ENCODE measurements around the gene S100PBP.

Gene S100PBP

DNA sequence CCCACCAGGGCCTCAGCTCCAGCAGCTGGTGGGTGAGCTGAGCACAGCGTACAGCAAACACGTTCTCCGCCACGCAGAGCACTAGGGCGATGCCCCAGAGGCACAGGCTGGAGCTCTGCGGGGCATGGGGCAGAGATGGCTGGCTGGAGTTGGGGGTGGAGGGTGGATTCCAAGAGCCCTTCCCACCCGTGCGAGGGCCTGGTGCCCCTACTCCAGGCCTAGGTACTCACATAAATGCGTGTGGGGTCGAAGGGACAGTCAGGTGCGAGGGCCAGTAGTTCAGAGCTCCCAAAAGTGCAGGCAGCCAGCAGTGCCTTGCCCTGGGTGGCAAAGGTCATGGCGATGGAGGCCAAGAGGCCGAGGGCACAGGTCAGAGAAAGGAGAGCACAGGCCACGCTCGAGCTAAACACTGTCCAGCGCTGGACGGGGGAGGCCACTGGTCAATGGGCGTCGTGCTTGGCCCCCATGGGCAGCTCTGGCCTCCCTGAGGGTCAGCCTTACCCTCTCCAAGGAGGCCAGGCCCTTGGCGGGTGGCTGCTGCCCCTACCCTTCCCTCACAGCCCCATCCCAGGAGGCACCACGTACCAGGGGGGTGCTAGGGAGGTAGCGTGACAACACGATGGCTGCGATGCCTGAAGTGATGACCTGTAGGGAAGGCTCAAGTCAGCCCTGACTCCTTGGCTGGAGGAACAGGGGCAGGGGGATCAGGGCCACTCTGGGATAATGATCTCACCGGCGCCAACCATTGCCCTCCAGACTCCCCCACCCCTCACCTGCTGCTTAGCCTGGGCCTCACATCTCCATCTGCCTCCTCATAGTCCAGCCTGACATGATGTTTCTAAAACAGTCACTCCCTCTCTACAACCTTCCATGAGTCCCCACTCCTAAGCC lies 78.1 kb downstream of the S100PBP start:
- no peaks in the 10 kb centered on the region for H3K4me1 ChIP-seq (ENCODE audit: insufficient read depth, low read length, poor library complexity, severe bottlenecking)
- H3K9me3 ChIP-seq (ENCODE audit: insufficient read depth, low read depth, low read length): no peaks in the 10 kb centered on the region
- H3K4me2 ChIP-seq (ENCODE audit: low read depth, low read length, poor library complexity, severe bottlenecking): no peak overlapping the region
- TF ChIP-seq, protein P1, sequence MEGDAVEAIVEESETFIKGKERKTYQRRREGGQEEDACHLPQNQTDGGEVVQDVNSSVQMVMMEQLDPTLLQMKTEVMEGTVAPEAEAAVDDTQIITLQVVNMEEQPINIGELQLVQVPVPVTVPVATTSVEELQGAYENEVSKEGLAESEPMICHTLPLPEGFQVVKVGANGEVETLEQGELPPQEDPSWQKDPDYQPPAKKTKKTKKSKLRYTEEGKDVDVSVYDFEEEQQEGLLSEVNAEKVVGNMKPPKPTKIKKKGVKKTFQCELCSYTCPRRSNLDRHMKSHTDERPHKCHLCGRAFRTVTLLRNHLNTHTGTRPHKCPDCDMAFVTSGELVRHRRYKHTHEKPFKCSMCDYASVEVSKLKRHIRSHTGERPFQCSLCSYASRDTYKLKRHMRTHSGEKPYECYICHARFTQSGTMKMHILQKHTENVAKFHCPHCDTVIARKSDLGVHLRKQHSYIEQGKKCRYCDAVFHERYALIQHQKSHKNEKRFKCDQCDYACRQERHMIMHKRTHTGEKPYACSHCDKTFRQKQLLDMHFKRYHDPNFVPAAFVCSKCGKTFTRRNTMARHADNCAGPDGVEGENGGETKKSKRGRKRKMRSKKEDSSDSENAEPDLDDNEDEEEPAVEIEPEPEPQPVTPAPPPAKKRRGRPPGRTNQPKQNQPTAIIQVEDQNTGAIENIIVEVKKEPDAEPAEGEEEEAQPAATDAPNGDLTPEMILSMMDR (conservative IDR thresholded peaks at IDR 0.05; ENCODE audit: low read length): no peak
- no peak for TF ChIP-seq EZH2phosphoT487 (IDR thresholded peaks at IDR 0.05; ENCODE audit: borderline replicate concordance)
- no peaks in the 10 kb centered on the region for H4K20me1 ChIP-seq (ENCODE audit: insufficient read depth, low read length, poor library complexity, severe bottlenecking)
- H3K4me3 ChIP-seq (ENCODE audit: low read length, poor library complexity, severe bottlenecking): no peak overlapping the region
- H2AFZ ChIP-seq (ENCODE audit: low read length): no peak overlapping the region
- no peaks in the 10 kb centered on the region for H3K36me3 ChIP-seq (ENCODE audit: insufficient read depth, low read length)
- no peaks in the 10 kb centered on the region for H3K79me2 ChIP-seq (ENCODE audit: insufficient read depth, low read length)
- H3F3A ChIP-seq (ENCODE audit: low read depth): no peaks in the 10 kb centered on the region
- H3K27me3 ChIP-seq (ENCODE audit: insufficient read depth, low read length, poor library complexity, severe bottlenecking): peaks cover 12% of the 10 kb centered on the region
- no peaks in the 10 kb centered on the region for H3K9me2 ChIP-seq (replicated peaks; ENCODE audit: low read depth, low read length)
- no peak overlapping the region for H3K9ac ChIP-seq (ENCODE audit: low read depth, low read length, poor library complexity, severe bottlenecking)

- no peak overlapping the region for H3K4me3 ChIP-seq (ENCODE audit: low read length, poor library complexity, severe bottlenecking)
- H3K27me3 ChIP-seq (ENCODE audit: insufficient read depth, low read length, poor library complexity, severe bottlenecking): peaks cover 18% of the 10 kb centered on the region
- H3F3A ChIP-seq (ENCODE audit: low read depth): no peaks in the 10 kb centered on the region
- H3K9me2 ChIP-seq (replicated peaks; ENCODE audit: low read depth, low read length): no peaks in the 10 kb centered on the region
- no peak overlapping the region for H3K4me2 ChIP-seq (ENCODE audit: low read depth, low read length, poor library complexity, severe bottlenecking)
- H2AFZ ChIP-seq (ENCODE audit: low read length): no peak overlapping the region
- H3K79me2 ChIP-seq (ENCODE audit: insufficient read depth, low read length): no peaks in the 10 kb centered on the region
- H3K9ac ChIP-seq (ENCODE audit: low read depth, low read length, poor library complexity, severe bottlenecking): no peak overlapping the region
- no peaks in the 10 kb centered on the region for H3K36me3 ChIP-seq (ENCODE audit: insufficient read depth, low read length)
- H4K20me1 ChIP-seq (ENCODE audit: insufficient read depth, low read length, poor library complexity, severe bottlenecking): no peaks in the 10 kb centered on the region
- no peak for TF ChIP-seq EZH2phosphoT487 (IDR thresholded peaks at IDR 0.05; ENCODE audit: borderline replicate concordance)
- TF ChIP-seq, protein P1 (conservative IDR thresholded peaks at IDR 0.05; ENCODE audit: low read length): no peak
- H3K4me1 ChIP-seq (ENCODE audit: insufficient read depth, low read length, poor library complexity, severe bottlenecking): no peaks in the 10 kb centered on the region
- no peaks in the 10 kb centered on the region for H3K9me3 ChIP-seq (ENCODE audit: insufficient read depth, low read depth, low read length)
Measured at GRCh38 chr1:32896451-32896850, 79.0 kb downstream of the S100PBP start.

DNA sequence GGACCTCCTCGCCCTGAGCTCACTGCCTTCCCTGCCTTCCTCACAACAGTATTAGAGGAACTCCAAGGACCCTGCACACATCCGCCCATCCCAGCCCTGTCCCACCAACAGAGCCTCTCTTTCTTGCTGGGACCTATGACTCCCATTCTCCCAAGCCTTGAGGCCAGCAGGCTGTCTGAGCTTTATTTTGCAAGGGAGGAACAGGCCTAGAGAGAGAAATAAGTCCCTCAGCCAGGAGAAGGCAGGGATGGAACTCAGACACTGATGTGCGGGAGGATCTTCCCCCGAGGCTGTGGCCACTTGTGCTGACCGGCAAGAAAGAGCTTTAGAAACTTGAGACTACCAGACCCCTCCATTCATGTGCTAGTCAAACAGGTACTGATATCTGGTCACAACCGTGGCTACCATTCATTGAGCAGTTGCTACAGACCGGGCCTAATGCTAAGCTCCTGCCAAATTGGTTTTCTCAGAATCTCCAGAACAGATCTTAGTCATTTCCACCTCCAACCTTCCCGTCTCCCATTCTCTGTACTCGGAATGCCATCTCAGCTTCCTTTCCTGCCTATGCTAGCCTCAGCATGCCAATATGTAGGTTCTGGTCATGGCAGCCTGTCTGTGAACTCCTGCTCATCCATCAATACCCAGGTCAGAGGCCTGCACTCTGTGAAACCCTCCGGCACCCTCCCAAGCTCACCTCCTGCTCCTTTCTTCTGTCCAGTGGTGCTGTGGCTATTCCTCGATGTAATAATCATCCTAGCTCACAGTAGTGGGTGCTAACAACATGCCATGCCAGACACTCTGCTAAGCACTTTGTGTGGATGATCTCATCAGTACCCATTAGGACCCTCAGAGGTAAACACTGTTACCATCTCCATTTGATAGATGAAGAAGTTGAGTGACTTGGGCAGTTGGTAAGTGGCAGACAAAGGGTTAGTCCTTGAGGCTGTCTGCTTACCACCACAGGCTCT lies 79.9 kb downstream of the S100PBP start:
- TF ChIP-seq EZH2phosphoT487 (IDR thresholded peaks at IDR 0.05; ENCODE audit: borderline replicate concordance): no peak
- TF ChIP-seq, protein P1 (conservative IDR thresholded peaks at IDR 0.05; ENCODE audit: low read length): no peak
- Histone ChIP-seq H2AFZ (ENCODE audit: low read length) (no peak overlapping the region), H3F3A (ENCODE audit: low read depth) (no peaks in the 10 kb centered on the region), H3K4me3 (ENCODE audit: low read length, poor library complexity, severe bottlenecking) (no peak overlapping the region), H3K9me2 (replicated peaks; ENCODE audit: low read depth, low read length) (no peaks in the 10 kb centered on the region), H3K36me3 (ENCODE audit: insufficient read depth, low read length) (no peaks in the 10 kb centered on the region), H3K9me3 (ENCODE audit: insufficient read depth, low read depth, low read length) (no peaks in the 10 kb centered on the region), H3K9ac (ENCODE audit: low read depth, low read length, poor library complexity, severe bottlenecking) (no peak overlapping the region), H3K79me2 (ENCODE audit: insufficient read depth, low read length) (no peaks in the 10 kb centered on the region), H3K4me2 (ENCODE audit: low read depth, low read length, poor library complexity, severe bottlenecking) (no peak overlapping the region), H3K27me3 (ENCODE audit: insufficient read depth, low read length, poor library complexity, severe bottlenecking) (peaks cover 25% of the 10 kb centered on the region), H4K20me1 (ENCODE audit: insufficient read depth, low read length, poor library complexity, severe bottlenecking) (no peaks in the 10 kb centered on the region), H3K4me1 (ENCODE audit: insufficient read depth, low read length, poor library complexity, severe bottlenecking) (no peaks in the 10 kb centered on the region)

All from Loucy (cell line).